GM12892 (cell line): ENCODE measurements around the gene ACSM2B.

ENCODE experiments used
- POLR2A ChIP-seq: IDR thresholded peaks from 2 replicates; pipeline ENCODE4 v1.6.1; 2011; ENCODE audit warnings: low read depth, low read length, control low read depth
- POLR2AphosphoS5 ChIP-seq: IDR thresholded peaks from 2 replicates; pipeline ENCODE4 v1.6.1; 2011; ENCODE audit warnings: low read depth, low read length, control low read depth
- TAF1 ChIP-seq: IDR thresholded peaks from 2 replicates; pipeline ENCODE4 v1.6.1; 2011; ENCODE audit warnings: low read depth, mild to moderate bottlenecking, control low read depth, low read length, borderline replicate concordance

DNA sequence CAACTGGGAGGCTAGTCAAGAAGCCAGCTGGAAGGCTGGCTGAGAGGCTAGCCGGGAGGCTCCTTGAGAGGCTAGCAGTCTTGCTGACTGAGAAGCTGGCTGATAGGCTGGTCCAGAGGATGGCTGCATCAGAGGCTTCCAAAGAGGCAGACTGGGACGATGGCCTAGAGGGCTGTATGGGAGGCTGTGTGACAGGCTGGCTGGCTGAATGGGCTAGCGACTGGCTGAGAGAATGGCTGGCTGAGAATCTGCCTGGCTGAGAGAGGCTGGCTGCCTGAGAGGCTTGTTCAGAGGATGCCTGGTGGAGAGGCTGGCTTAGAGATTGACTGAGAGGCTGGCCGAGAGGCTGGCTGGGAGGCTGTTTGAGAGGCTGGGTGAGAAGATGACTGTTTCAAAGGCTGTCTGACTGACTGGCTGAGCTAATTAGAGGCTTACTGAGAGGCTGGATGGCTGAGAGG is 34.8 kb upstream of the ACSM2B start:
- no peak for TF ChIP-seq POLR2A
- TF ChIP-seq POLR2AphosphoS5 = no peak
- TF ChIP-seq TAF1 = no peak
